Epithelial cell of esophagus (primary cell): ENCODE results near the gene ATP1B3.
A peak's percentile ranks its signal among the peaks of the same experiment; 100 is the strongest.
"Not testable (repeated sequence)": the region's sequence is repeated elsewhere in the genome, so short reads cannot be mapped to it uniquely, and the experiment has no call there.

Source experiments
- DNase-seq: peaks from one replicate; pipeline ENCODE4 v3.0.0; 2010; ENCODE audit warnings: low read depth
- H3K4me3 ChIP-seq: 2 replicates; pipeline ENCODE4 v1.5.1; 2011; ENCODE audit warnings: mild to moderate bottlenecking, low read length, control low read depth
- CTCF ChIP-seq: IDR thresholded peaks from 2 replicates; pipeline ENCODE4 v1.5.1; 2011; ENCODE audit warnings: low read depth, mild to moderate bottlenecking, low read length, control low read depth, inconsistent platforms; ENCODE audit not compliant: insufficient read depth; ENCODE audit errors: missing control alignments

Gene ATP1B3

GRCh38 chr3:141887051-141887450 is 10.6 kb downstream of the ATP1B3 start:
- DNase-seq: no peak
- H3K4me3 ChIP-seq: no peak overlapping the region
- TF ChIP-seq CTCF: no peak

DNA sequence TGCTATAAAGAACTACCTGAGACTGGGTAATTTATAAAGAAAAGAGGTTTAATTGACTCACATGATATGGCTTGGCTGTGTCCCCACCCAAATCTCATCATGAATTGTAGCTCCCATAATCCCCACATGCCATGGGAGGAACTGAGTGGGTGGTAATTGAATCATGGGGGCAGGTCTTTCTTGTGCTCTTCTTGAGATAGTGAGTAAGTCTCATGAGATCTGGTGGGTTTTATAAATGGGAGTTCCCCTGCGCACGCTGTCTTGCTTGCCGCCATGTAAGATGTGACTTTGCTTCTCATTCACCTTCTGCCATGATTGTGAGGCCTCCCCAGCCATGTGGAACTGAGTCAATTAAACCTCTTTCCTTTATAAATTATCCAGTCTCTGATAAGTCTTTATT is 12.1 kb downstream of the ATP1B3 start:
- DNase-seq, H3K4me3 ChIP-seq: not testable (repeated sequence)

- TF ChIP-seq CTCF: no peak
- H3K4me3 ChIP-seq: no peak overlapping the region
- DNase-seq: peak; percentile 91
Measured at GRCh38 chr3:141894524-141895176, 18.2 kb downstream of the ATP1B3 start.

DNA sequence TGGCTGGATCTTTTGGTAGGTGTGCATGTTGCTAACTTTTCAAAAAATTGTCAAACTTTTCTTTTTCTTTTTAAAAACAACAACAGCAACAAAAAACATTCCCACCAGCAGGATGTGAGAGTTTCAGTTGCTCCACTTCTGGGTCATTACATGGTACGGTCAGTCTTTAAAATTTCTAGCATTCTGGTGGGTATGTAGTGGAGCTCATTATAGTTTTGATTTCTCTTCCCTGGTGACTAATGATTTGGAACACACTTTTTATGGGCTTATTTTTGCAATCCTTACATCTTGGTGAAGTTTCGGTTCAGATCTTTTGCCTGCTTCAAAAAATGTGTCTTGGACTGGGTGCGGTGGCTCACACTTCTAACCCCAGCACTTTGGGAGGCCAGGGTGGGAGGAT is 19.3 kb downstream of the ATP1B3 start:
- no peak for DNase-seq
- TF ChIP-seq CTCF: no peak
- H3K4me3 ChIP-seq: no peak overlapping the region

DNA sequence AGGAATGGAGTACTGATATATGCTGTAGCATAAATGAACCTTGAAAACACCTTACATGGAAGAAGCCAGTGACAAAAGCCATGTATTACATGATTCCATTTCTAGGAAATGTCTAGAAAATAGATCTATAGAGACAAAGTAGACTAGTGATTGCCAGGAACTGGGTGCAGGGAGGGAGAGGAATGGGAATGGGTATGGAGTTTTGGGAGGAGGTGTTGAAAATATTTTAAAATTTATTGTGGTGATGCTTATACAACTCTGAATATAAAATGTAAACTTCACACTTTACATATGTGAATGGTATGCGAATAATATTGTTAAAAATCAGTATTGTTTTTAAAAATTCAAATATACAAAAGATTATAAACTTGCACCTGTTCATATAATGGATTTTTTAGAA is 22.5 kb downstream of the ATP1B3 start:
- DNase-seq: no peak
- TF ChIP-seq CTCF: no peak
- H3K4me3 ChIP-seq: no peak overlapping the region

DNA sequence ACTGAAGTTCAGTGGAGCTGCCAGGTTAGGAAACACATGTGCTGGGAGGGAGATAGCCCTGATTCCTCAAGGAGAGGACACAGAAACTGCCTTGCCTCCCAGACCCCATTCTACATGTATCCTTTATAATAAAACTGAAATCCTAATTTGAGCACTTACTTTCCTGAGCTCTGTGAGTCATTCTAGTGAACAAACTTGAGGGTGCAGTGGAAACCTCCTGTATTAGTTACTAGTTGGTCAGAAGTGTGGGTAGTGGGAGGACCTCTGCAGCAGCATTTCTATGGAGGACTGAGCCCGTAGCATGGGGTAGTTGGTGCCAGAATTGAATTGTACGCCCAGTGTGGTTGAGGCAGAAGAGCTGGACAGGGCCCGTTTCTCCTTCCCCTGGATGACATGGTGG is 23.9 kb downstream of the ATP1B3 start:
- H3K4me3 ChIP-seq: no peak overlapping the region
- no peak for DNase-seq
- no peak for TF ChIP-seq CTCF

DNA sequence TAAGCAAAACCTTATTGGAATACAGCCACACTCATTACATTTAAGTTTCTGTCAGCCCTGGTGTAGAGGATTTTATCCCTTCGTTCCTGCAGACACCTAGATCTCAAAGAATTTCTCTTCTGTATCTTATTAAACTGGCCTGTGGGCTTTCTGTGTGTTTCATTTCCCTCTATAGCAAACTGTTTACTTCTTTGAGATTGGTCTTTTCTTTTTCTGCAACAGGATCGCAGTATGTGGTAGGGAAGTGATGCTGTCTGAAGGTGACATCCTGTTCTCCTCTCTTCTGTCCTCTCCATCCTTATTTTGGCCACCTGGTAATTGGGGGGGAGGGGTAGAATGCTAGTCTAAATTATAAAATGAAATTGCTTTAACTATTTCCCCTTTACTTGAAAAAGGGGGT is 25.5 kb downstream of the ATP1B3 start:
- no peak for DNase-seq
- TF ChIP-seq CTCF: no peak

GRCh38 chr3:141904203-141904602 is 27.8 kb downstream of the ATP1B3 start:
- no peak for TF ChIP-seq CTCF
- no peak overlapping the region for H3K4me3 ChIP-seq
- no peak for DNase-seq

More for the DNA sequence above, 25.5 kb downstream of the ATP1B3 start:
- H3K4me3 ChIP-seq: no peak overlapping the region
